Tibial nerve (tissue), 4 donors: Measurements from ENCODE around the gene CCDC107. TPM values are rescaled to one million over a fixed set of nuclear protein-coding genes. Genes with fewer than 3 reads are reported as not detected.

Experiments
- DNase-seq, 2 donors: peaks; one replicate each; pipeline ENCODE4 v3.0.0-alpha.2; 2019; ENCODE audit warnings: low spot score in 2 of 2
- H3K27ac ChIP-seq, 4 donors: fragments of 200-600 bp; sonication (generic) in 3 of 4; one replicate each; pipeline ENCODE4 v1.5.1; 2017 to 2019; ENCODE audit warnings: mild to moderate bottlenecking in 1 of 4
- H3K27me3 ChIP-seq, 2 donors: fragments of 200-600 bp; sonication (generic) in 1 of 2; one replicate each; pipeline versions ENCODE4 v1.5.1 to v1.6.0; 2017 to 2019
- H3K36me3 ChIP-seq, 3 donors: fragments of 200-600 bp; sonication (generic); one replicate each; pipeline ENCODE4 v1.5.1; 2018 to 2019
- H3K4me1 ChIP-seq, 4 donors: fragments of 200-600 bp; sonication (generic) in 3 of 4; one replicate each; pipeline ENCODE4 v1.5.1; 2017 to 2019
- H3K4me3 ChIP-seq, 4 donors: fragments of 200-600 bp; sonication (generic) in 3 of 4; one replicate each; pipeline ENCODE4 v1.5.1; 2017 to 2019; ENCODE audit warnings: mild to moderate bottlenecking in 1 of 4, moderate library complexity in 1 of 4
- H3K9me3 ChIP-seq, 4 donors: fragments of 200-600 bp; sonication (generic) in 3 of 4; one replicate each; pipeline ENCODE4 v1.5.1; 2017 to 2019
- CTCF ChIP-seq, 5 experiments: fragments of 200-600 bp in 3 of 5; fragments of 450-650 bp in 2 of 5; sonication (generic) in 3 of 5; IDR thresholded peaks; one replicate each; pipeline ENCODE4 v1.5.1; 2016 to 2019; ENCODE audit warnings: antibody characterized with exemption in 5 of 5, mild to moderate bottlenecking in 3 of 5, moderate library complexity in 2 of 5
- EP300 ChIP-seq, 2 donors: sonication (generic); formaldehyde crosslinking; IDR thresholded peaks; one replicate each; pipeline ENCODE4 v1.6.1; 2017; ENCODE audit warnings: antibody characterized with exemption in 2 of 2, mild to moderate bottlenecking in 1 of 2
- POLR2A ChIP-seq, 2 donors: fragments of 450-650 bp; IDR thresholded peaks; one replicate each; pipeline ENCODE4 v1.6.1; 2017; ENCODE audit warnings: antibody characterized with exemption in 2 of 2, mild to moderate bottlenecking in 2 of 2, moderate library complexity in 2 of 2
- WGBS, 2 donors: methylation state at CpG; one replicate each; pipeline ENCODE4 v1.1.5; 2018; 5-methylcytosine and 5-hydroxymethylcytosine counted together
- small RNA-seq: library from RNA; depleted of rRNA; stranded (forward); fragments of <200 nt; gene quantifications from one replicate; pipeline ENCODE3, GENCODE V24; 2016
- total RNA-seq, 4 donors: library from RNA; depleted of rRNA; stranded (reverse); fragments of >200 nt; gene quantifications; one replicate each; pipeline ENCODE4 v1.1.0, GENCODE V29; 2016

Gene CCDC107
- total RNA-seq, 4 donors from 2014 or later = 41.6 to 58.8 (median 47.8) TPM

GRCh38 chr9:35705372-35705771 lies 47.3 kb downstream of the CCDC107 start:
- Histone ChIP-seq H3K4me3 (no peak overlapping the region), H3K4me1 (no peaks in the 10 kb centered on the region), H3K9me3 (no peaks in the 10 kb centered on the region), H3K36me3 (peaks cover 17 to 99% (median 76%) of the 10 kb centered on the region in 3 donors), H3K27ac (no peak overlapping the region), H3K27me3 (no peaks in the 10 kb centered on the region)
- no peak for DNase-seq
- TF ChIP-seq CTCF (IDR thresholded peaks at IDR 0.05) (no peak), POLR2A (IDR thresholded peaks at IDR 0.05) (no peak), EP300 (IDR thresholded peaks at IDR 0.05) (no peak)
- WGBS, 2 donors = 81 to 88% methylated on average over 7 to 8 of the region's 8 CpGs

- H3K27me3 ChIP-seq = no peaks in the 10 kb centered on the region
- no peaks in the 10 kb centered on the region for H3K9me3 ChIP-seq
- H3K36me3 ChIP-seq = peaks cover 17 to 99% (median 78%) of the 10 kb centered on the region in 3 donors
- TF ChIP-seq CTCF (IDR thresholded peaks at IDR 0.05) (no peak), EP300 (IDR thresholded peaks at IDR 0.05) (no peak), POLR2A (IDR thresholded peaks at IDR 0.05) (no peak)
- WGBS, 2 donors = 93 to 96% methylated on average over 6 to 7 of the region's 7 CpGs
- no peaks in the 10 kb centered on the region for H3K4me1 ChIP-seq
- no peak overlapping the region for H3K4me3 ChIP-seq
- no peak for DNase-seq
- no peak overlapping the region for H3K27ac ChIP-seq
Observed at GRCh38 chr9:35705836-35706430, 47.8 kb downstream of the CCDC107 start.

GRCh38 chr9:35706951-35707350 lies 48.9 kb downstream of the CCDC107 start:
- DNase-seq = no peak
- Histone ChIP-seq H3K9me3 (no peaks in the 10 kb centered on the region), H3K4me1 (no peaks in the 10 kb centered on the region), H3K27me3 (no peaks in the 10 kb centered on the region), H3K4me3 (no peak overlapping the region), H3K27ac (no peak overlapping the region), H3K36me3 (peaks cover 19 to 99% (median 83%) of the 10 kb centered on the region in 3 donors)
- TF ChIP-seq EP300 (IDR thresholded peaks at IDR 0.05) (no peak), POLR2A (IDR thresholded peaks at IDR 0.05) (no peak), CTCF (IDR thresholded peaks at IDR 0.05) (no peak)
- WGBS, 2 donors = 90 to 91% methylated on average over 9 to 10 of the region's 10 CpGs

- Histone ChIP-seq H3K27ac (no peak overlapping the region), H3K36me3 (peaks cover 21 to 99% (median 85%) of the 10 kb centered on the region in 3 donors), H3K4me1 (no peaks in the 10 kb centered on the region), H3K9me3 (no peaks in the 10 kb centered on the region), H3K4me3 (no peak overlapping the region), H3K27me3 (no peaks in the 10 kb centered on the region)
- 93 to 95% methylated on average over 4 of the region's 4 CpGs for WGBS, 2 donors
- no peak for DNase-seq
- no peak for TF ChIP-seq EP300 (IDR thresholded peaks at IDR 0.05)
Observed at GRCh38 chr9:35708146-35708545, 50.1 kb downstream of the CCDC107 start.

DNA sequence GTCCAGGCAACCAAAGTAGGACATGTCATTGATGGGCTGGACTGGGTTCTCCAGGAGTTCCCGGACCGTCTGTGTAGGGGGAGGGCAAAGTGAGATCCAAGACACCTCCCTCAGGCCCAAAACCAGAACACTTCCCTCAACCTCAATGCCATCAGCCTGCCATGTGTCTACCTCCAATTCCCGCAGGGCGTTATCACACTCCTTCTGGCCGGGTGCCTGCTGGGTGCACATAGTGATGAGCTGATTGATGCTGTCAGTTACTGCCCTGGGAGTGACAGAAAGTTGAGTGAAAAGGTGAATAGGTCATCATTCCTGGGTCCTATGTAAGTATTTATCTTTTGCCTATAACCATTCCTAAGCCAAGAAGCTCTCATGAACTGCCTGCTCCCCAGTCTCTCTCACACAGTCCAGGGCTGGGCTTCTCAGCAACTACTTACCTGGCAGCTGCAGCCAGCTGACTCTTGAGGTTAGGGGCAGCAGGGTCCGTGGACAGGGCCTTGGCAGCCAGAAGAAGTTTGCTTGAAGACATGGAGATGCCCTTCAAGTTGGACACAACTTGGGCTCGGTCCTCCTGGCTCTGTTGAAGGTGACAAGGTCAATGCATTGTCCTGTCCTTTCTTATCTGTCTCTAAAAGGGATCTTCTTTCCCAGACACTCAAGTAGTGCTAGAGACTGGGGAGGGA lies 52.9 kb downstream of the CCDC107 start:
- DNase-seq = no peak
- WGBS, 2 donors = 86% methylated on average over 7 of the region's 7 CpGs
- TF ChIP-seq POLR2A (IDR thresholded peaks at IDR 0.05) (no peak), CTCF (IDR thresholded peaks at IDR 0.05) (no peak), EP300 (IDR thresholded peaks at IDR 0.05) (no peak)
- Histone ChIP-seq H3K4me3 (no peak overlapping the region), H3K36me3 (peaks cover 9 to 99% (median 83%) of the 10 kb centered on the region in 3 donors), H3K9me3 (no peaks in the 10 kb centered on the region), H3K27ac (no peak overlapping the region), H3K4me1 (no peaks in the 10 kb centered on the region), H3K27me3 (no peaks in the 10 kb centered on the region)

Small RNAs within 50 kb of the gene (small RNA-seq; reads per million reads assigned to genes)
- gene RMRP (not detected), gene RN7SL22P (not detected)

Other genes with a start within 250 kb of the CCDC107 start
- 10 to 100 TPM; 28.8 to 39.3 (median 35.4) TPM for gene RUSC2, start 168.2 kb upstream of the CCDC107 start, total RNA-seq
- gene TESK1, start 53.0 kb upstream of the CCDC107 start, total RNA-seq = 10 to 100 TPM; 29.3 to 40.0 (median 35.6) TPM
- gene CD72, start 39.9 kb upstream of the CCDC107 start, total RNA-seq = 1 to 10 TPM in 3 of 4 donors, not detected in 1; 1.9 to 6.0 (median 3.5) TPM
- under 1 TPM in 1 of 4 donors, not detected in 3; 0.39 TPM for gene SIT1, start 7.4 kb upstream of the CCDC107 start, total RNA-seq
- gene RMRP, start 273 bp upstream of the CCDC107 start, total RNA-seq = 1,000 to 10,000 TPM in 3 of 4 donors, 100 to 1,000 TPM in 1; 649 to 2,915 (median 1,530) TPM
- gene ARHGEF39, start 6.9 kb downstream of the CCDC107 start, total RNA-seq = 1 to 10 TPM in 2 of 4 donors, under 1 TPM in 1, not detected in 1; 0.20 to 4.8 (median 1.0) TPM
- under 1 TPM in 1 of 4 donors, not detected in 3; 0.84 TPM for gene CA9, start 15.6 kb downstream of the CCDC107 start, total RNA-seq
- 100 to 1,000 TPM; 229 to 350 (median 289) TPM for gene TPM2, start 31.6 kb downstream of the CCDC107 start, total RNA-seq
- 100 to 1,000 TPM; 284 to 405 (median 350) TPM for gene TLN1, start 73.9 kb downstream of the CCDC107 start, total RNA-seq
- gene CREB3, start 74.4 kb downstream of the CCDC107 start, total RNA-seq = 10 to 100 TPM; 41.6 to 70.1 (median 53.5) TPM
- 10 to 100 TPM; 63.8 to 92.1 (median 66.1) TPM for gene GBA2, start 90.9 kb downstream of the CCDC107 start, total RNA-seq
- 10 to 100 TPM; 18.6 to 21.3 (median 20.2) TPM for gene RGP1, start 91.0 kb downstream of the CCDC107 start, total RNA-seq
- not detected for gene MSMP, start 96.0 kb downstream of the CCDC107 start, total RNA-seq
- 10 to 100 TPM; 26.3 to 36.0 (median 32.4) TPM for gene NPR2, start 133.3 kb downstream of the CCDC107 start, total RNA-seq
- 1 to 10 TPM; 2.6 to 4.0 (median 3.5) TPM for gene SPAG8, start 154.0 kb downstream of the CCDC107 start, total RNA-seq
- 10 to 100 TPM; 21.0 to 74.3 (median 35.9) TPM for gene HINT2, start 156.8 kb downstream of the CCDC107 start, total RNA-seq
- gene FAM221B, start 170.4 kb downstream of the CCDC107 start, total RNA-seq = not detected
- 10 to 100 TPM; 14.6 to 23.9 (median 20.1) TPM for gene TMEM8B, start 170.9 kb downstream of the CCDC107 start, total RNA-seq
- not detected for gene OR13J1, start 212.1 kb downstream of the CCDC107 start, total RNA-seq
- gene HRCT1, start 247.9 kb downstream of the CCDC107 start, total RNA-seq = 10 to 100 TPM in 3 of 4 donors, 1 to 10 TPM in 1; 7.2 to 15.5 (median 12.0) TPM